ENCODE measurements around the gene PHYKPL.

DNA sequence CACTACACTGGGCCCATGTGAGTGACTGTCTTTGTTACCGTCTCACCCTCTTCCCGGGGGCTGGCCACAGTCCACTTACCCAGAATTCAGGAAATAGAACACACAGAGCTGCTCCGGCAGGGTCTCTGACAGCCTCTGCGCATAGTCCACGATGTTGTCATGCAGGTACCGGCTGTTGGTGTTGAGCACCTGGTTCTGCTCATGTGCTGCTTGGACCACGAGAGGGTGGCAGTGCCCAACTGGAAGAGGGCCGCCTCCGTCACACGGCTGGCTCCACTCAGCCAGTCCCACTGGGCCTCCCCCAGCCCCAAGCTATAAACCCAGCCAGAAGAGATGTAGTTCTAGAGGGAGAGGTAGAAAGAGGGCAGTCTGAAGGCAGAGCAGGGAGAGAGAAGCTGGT, 2.7 kb downstream of the PHYKPL start:
- TF ChIP-seq, protein P1, sequence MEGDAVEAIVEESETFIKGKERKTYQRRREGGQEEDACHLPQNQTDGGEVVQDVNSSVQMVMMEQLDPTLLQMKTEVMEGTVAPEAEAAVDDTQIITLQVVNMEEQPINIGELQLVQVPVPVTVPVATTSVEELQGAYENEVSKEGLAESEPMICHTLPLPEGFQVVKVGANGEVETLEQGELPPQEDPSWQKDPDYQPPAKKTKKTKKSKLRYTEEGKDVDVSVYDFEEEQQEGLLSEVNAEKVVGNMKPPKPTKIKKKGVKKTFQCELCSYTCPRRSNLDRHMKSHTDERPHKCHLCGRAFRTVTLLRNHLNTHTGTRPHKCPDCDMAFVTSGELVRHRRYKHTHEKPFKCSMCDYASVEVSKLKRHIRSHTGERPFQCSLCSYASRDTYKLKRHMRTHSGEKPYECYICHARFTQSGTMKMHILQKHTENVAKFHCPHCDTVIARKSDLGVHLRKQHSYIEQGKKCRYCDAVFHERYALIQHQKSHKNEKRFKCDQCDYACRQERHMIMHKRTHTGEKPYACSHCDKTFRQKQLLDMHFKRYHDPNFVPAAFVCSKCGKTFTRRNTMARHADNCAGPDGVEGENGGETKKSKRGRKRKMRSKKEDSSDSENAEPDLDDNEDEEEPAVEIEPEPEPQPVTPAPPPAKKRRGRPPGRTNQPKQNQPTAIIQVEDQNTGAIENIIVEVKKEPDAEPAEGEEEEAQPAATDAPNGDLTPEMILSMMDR (IDR thresholded peaks at IDR 0.05; ENCODE audit: insufficient read depth, low read length, poor library complexity, severe bottlenecking) = no peak
- TF ChIP-seq EZH2phosphoT487 (conservative IDR thresholded peaks at IDR 0.05; ENCODE audit: low read length) = no peak
